Neural cell (in vitro differentiated cells): ENCODE results near the gene PDE11A.

Source experiments
- CTCF ChIP-seq: fragments of 450-650 bp; IDR thresholded peaks from 2 replicates; pipeline ENCODE4 v1.5.1; 2014; ENCODE audit warnings: antibody characterized with exemption, mild to moderate bottlenecking, moderate library complexity; ENCODE audit not compliant: poor library complexity, severe bottlenecking
- EP300 ChIP-seq: fragments of 450-650 bp; conservative IDR thresholded peaks from 2 replicates; pipeline ENCODE4 v1.6.1; 2014; ENCODE audit warnings: antibody characterized with exemption, mild to moderate bottlenecking, moderate library complexity; ENCODE audit not compliant: poor library complexity, severe bottlenecking
- EZH2 ChIP-seq: fragments of 200-600, 300-800 bp; shearing (Covaris generic), sonication (generic); IDR thresholded peaks from 2 replicates; pipeline ENCODE4 v1.6.1; 2014; ENCODE audit warnings: antibody characterized with exemption, low read length, borderline replicate concordance, mild to moderate bottlenecking; ENCODE audit not compliant: insufficient read depth, poor library complexity, severe bottlenecking
- MXI1 ChIP-seq: fragments of 450-650 bp; conservative IDR thresholded peaks from 2 replicates; pipeline ENCODE4 v1.6.1; 2014; ENCODE audit warnings: antibody characterized with exemption, mild to moderate bottlenecking; ENCODE audit not compliant: poor library complexity, severe bottlenecking
- POLR2AphosphoS5 ChIP-seq: IDR thresholded peaks from 2 replicates; pipeline ENCODE4 v1.6.1; 2012
- RAD21 ChIP-seq: fragments of 450-650 bp; conservative IDR thresholded peaks from 2 replicates; pipeline ENCODE4 v1.6.1; 2014; ENCODE audit warnings: antibody characterized with exemption, mild to moderate bottlenecking, moderate library complexity
- SMC3 ChIP-seq: fragments of 450-650 bp; conservative IDR thresholded peaks from 2 replicates; pipeline ENCODE4 v1.6.1; 2014; ENCODE audit warnings: antibody characterized with exemption, mild to moderate bottlenecking, moderate library complexity; ENCODE audit not compliant: poor library complexity
- TAF1 ChIP-seq: IDR thresholded peaks from 2 replicates; pipeline ENCODE4 v1.6.1; 2012; ENCODE audit warnings: low read depth
- TF ChIP-seq, protein P1 (sequence below): IDR thresholded peaks from 2 replicates; pipeline ENCODE4 v1.6.1; 2012; ENCODE audit warnings: borderline replicate concordance

GRCh38 chr2:177730363-177730762, 342.2 kb downstream of the PDE11A start:
- no peak for TF ChIP-seq CTCF
- TF ChIP-seq EP300: no peak
- TF ChIP-seq EZH2: no peak
- no peak for TF ChIP-seq TAF1
- TF ChIP-seq POLR2AphosphoS5: no peak
- TF ChIP-seq RAD21: no peak
- no peak for TF ChIP-seq SMC3
- TF ChIP-seq, protein P1, sequence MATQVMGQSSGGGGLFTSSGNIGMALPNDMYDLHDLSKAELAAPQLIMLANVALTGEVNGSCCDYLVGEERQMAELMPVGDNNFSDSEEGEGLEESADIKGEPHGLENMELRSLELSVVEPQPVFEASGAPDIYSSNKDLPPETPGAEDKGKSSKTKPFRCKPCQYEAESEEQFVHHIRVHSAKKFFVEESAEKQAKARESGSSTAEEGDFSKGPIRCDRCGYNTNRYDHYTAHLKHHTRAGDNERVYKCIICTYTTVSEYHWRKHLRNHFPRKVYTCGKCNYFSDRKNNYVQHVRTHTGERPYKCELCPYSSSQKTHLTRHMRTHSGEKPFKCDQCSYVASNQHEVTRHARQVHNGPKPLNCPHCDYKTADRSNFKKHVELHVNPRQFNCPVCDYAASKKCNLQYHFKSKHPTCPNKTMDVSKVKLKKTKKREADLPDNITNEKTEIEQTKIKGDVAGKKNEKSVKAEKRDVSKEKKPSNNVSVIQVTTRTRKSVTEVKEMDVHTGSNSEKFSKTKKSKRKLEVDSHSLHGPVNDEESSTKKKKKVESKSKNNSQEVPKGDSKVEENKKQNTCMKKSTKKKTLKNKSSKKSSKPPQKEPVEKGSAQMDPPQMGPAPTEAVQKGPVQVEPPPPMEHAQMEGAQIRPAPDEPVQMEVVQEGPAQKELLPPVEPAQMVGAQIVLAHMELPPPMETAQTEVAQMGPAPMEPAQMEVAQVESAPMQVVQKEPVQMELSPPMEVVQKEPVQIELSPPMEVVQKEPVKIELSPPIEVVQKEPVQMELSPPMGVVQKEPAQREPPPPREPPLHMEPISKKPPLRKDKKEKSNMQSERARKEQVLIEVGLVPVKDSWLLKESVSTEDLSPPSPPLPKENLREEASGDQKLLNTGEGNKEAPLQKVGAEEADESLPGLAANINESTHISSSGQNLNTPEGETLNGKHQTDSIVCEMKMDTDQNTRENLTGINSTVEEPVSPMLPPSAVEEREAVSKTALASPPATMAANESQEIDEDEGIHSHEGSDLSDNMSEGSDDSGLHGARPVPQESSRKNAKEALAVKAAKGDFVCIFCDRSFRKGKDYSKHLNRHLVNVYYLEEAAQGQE: no peak
- TF ChIP-seq MXI1: no peak
